Measurements from ENCODE around the gene SCARF2.

Gene SCARF2

GRCh38 chr22:20441631-20442484 is 4.2 kb upstream of the SCARF2 start:
- DNase-seq (ENCODE audit: extremely low read depth, insufficient read length): no peak
- no peaks in the 10 kb centered on the region; the same call in 1 of the 2 replicates for H3K27me3 ChIP-seq (replicated peaks; ENCODE audit: control insufficient read depth, insufficient read depth, low read length)
- no peak overlapping the region for H3K4me3 ChIP-seq (replicated peaks; ENCODE audit: low read depth, low read length)
- peaks cover 10% of the 10 kb centered on the region for H3K36me3 ChIP-seq (ENCODE audit: control insufficient read depth, insufficient read depth, low read length)
- TF ChIP-seq, protein P1, sequence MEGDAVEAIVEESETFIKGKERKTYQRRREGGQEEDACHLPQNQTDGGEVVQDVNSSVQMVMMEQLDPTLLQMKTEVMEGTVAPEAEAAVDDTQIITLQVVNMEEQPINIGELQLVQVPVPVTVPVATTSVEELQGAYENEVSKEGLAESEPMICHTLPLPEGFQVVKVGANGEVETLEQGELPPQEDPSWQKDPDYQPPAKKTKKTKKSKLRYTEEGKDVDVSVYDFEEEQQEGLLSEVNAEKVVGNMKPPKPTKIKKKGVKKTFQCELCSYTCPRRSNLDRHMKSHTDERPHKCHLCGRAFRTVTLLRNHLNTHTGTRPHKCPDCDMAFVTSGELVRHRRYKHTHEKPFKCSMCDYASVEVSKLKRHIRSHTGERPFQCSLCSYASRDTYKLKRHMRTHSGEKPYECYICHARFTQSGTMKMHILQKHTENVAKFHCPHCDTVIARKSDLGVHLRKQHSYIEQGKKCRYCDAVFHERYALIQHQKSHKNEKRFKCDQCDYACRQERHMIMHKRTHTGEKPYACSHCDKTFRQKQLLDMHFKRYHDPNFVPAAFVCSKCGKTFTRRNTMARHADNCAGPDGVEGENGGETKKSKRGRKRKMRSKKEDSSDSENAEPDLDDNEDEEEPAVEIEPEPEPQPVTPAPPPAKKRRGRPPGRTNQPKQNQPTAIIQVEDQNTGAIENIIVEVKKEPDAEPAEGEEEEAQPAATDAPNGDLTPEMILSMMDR (IDR thresholded peaks at IDR 0.05; ENCODE audit: insufficient read depth, low read length, poor library complexity, severe bottlenecking): no peak

DNA sequence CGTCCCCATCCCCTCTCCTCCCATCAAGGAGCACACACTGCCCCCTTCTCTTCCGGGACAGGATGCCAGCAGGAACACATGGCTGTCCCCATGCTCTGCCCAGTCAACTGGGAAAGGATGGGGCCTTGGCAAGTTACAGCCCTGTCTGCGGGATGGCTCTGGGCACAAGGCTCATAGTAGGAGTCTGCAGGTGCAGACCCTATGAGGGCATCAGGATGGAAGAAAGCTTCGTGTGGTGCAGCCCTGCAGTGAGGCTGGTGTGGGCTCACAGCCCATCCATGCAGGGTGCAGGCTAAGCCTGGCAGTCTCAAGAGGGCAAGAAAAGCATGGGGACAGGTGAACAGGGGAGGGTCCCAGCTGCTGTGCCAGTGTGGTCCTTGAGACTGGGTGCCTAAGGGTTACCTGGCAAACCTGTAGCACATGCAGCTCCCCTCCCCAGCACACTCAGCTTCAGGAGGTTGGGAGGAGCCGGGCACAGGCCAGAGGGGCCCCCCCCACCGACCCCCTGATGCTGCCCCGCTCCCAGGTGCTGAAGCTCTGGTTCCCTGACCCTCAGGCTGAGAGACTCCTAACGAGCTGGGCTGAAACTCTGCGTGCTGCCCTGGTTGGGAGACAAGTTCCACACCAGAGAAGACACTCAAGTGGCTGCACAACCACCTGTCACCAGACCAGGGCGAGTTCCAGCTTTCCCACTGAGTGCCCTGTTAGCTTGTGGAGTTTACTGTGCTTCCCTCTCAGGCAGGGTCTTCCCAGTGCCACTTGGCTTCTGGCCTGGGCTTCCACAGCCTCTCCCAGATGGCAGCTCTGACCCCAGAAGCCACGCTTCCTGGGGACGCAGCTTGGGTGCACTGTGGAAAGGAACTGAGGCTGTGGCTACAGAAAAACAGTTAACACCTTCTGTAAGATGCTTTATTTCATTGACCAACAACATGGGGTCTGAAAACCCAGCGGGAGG is 3.3 kb upstream of the SCARF2 start:
- Histone ChIP-seq H3K27me3 (replicated peaks; ENCODE audit: control insufficient read depth, insufficient read depth, low read length) (no peaks in the 10 kb centered on the region; the same call in 1 of the 2 replicates), H3K36me3 (ENCODE audit: control insufficient read depth, insufficient read depth, low read length) (peaks cover 10% of the 10 kb centered on the region), H3K4me3 (replicated peaks; ENCODE audit: low read depth, low read length) (no peak overlapping the region)
- TF ChIP-seq, protein P1 (IDR thresholded peaks at IDR 0.05; ENCODE audit: insufficient read depth, low read length, poor library complexity, severe bottlenecking): no peak
- DNase-seq (ENCODE audit: extremely low read depth, insufficient read length): no peak

DNA sequence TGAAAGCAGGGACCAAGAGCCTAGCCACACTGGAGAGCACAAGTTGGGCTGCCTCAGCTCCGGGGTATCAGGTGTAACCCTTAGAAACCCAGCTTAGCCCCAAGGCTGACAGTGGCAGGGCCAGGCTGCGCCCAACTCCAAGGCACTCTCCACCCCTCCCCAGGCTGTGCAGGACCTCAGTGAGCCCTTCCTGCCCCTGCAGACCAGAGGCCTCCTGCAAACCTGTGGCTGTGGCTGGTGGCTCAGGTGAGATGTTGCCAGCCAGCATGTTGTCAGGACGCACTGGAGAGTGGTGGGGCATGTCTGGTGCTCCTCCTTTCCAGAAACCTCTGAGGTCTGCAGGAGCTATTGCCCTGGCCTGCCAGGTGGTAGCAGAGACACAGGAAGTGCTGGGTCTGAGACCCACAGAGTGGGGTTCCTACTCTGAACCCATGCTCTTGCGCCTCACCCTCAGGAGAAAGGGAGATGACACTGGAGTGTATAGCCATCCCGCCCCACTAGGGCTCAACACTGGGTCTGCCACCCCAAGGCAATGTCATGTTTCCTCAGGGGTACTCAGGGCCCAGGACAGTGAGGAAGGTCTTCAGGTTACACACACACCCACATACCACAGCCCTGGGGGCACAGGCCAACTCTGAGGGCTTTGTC is 2.4 kb upstream of the SCARF2 start:
- TF ChIP-seq, protein P1 (IDR thresholded peaks at IDR 0.05; ENCODE audit: insufficient read depth, low read length, poor library complexity, severe bottlenecking): no peak
- no peak for DNase-seq (ENCODE audit: extremely low read depth, insufficient read length)

DNA sequence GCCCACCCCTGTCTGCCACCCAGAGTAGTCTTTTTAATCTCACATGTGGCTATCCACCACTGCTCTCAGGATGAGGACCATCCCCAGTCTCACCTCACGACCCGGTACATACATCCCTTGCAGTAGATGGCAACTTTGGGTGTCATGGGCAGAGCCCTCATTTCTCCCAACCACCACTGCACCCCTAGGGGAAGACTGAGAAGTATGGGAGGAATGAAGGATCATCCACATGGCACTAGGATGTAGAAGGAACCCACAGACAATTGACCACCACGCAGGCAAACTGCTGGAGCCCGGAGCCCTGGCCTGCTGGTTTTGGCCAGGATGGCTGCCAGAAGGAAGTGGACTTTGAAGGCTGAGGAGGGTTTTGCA is 1.9 kb upstream of the SCARF2 start:
- H3K27me3 ChIP-seq (replicated peaks; ENCODE audit: control insufficient read depth, insufficient read depth, low read length): peaks cover 1% of the 10 kb centered on the region; the same call in 1 of the 2 replicates
- H3K4me3 ChIP-seq (replicated peaks; ENCODE audit: low read depth, low read length): no peak overlapping the region
- TF ChIP-seq, protein P1 (IDR thresholded peaks at IDR 0.05; ENCODE audit: insufficient read depth, low read length, poor library complexity, severe bottlenecking): no peak
- peaks cover 10% of the 10 kb centered on the region for H3K36me3 ChIP-seq (ENCODE audit: control insufficient read depth, insufficient read depth, low read length)
- no peak for DNase-seq (ENCODE audit: extremely low read depth, insufficient read length)

More for the DNA sequence above, 2.4 kb upstream of the SCARF2 start:
- Histone ChIP-seq H3K36me3 (ENCODE audit: control insufficient read depth, insufficient read depth, low read length) (peaks cover 10% of the 10 kb centered on the region), H3K4me3 (replicated peaks; ENCODE audit: low read depth, low read length) (no peak overlapping the region), H3K27me3 (replicated peaks; ENCODE audit: control insufficient read depth, insufficient read depth, low read length) (no peaks in the 10 kb centered on the region; the same call in 1 of the 2 replicates)

DNA sequence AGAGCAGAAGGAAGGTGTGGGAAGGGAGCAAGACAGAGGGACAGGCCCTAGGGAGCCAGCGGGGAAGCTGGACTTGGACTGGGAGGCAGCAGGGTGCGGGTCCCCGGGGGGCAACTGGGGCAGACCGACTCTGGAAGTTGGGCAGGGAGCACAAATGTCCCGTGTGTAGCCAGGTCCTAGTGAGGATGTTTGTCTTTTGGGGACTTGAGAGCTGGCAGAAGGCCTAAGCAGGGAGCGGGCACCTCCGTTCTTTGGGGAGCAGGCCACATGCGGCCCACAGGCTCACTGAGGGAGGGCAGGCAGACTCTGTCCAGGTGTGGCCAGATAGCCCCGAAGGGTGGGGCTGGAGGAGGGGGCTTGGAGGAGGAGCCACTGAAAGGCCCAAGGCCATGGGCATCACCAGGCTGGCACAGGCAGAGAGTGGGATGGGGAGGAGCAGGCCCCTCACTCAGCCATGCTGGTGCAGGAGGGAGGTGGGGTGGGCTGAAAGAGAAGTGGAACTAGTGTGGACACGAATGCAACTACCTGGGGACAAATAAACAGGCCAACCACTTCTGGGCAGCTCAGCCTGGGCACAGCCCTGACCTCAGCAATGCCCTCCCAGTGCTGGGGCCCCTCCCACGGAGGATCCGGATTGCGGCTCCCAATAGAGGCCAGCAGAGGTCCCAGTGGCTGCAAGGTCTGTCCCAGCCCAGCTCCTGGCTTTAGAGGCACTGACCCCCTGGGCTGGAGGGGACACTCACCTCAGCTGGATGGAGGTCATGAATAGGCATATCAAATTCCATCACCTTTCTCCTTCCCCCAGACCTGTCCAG is 1.3 kb upstream of the SCARF2 start:
- H3K27me3 ChIP-seq (replicated peaks; ENCODE audit: control insufficient read depth, insufficient read depth, low read length): peaks cover 1% of the 10 kb centered on the region; the same call in 1 of the 2 replicates
- peaks cover 10% of the 10 kb centered on the region for H3K36me3 ChIP-seq (ENCODE audit: control insufficient read depth, insufficient read depth, low read length)
- H3K4me3 ChIP-seq (replicated peaks; ENCODE audit: low read depth, low read length): no peak overlapping the region
- TF ChIP-seq, protein P1 (IDR thresholded peaks at IDR 0.05; ENCODE audit: insufficient read depth, low read length, poor library complexity, severe bottlenecking): no peak
- no peak for DNase-seq (ENCODE audit: extremely low read depth, insufficient read length)
